ENCODE measurements around the gene PRIM2. TPM values are rescaled to one million over a fixed set of nuclear protein-coding genes. Genes with fewer than 3 reads are reported as not detected.
"Not testable (repeated sequence)": the region's sequence is repeated elsewhere in the genome, so short reads cannot be mapped to it uniquely, and the experiment has no call there.

Gene PRIM2
- total RNA-seq, 1 experiment from 2014 or later: 14.8 TPM

- not testable (repeated sequence) for DNase-seq (ENCODE audit: extremely low read depth, low read depth)
Measured at GRCh38 chr6:57488551-57488950, 171.1 kb downstream of the PRIM2 start.

DNA sequence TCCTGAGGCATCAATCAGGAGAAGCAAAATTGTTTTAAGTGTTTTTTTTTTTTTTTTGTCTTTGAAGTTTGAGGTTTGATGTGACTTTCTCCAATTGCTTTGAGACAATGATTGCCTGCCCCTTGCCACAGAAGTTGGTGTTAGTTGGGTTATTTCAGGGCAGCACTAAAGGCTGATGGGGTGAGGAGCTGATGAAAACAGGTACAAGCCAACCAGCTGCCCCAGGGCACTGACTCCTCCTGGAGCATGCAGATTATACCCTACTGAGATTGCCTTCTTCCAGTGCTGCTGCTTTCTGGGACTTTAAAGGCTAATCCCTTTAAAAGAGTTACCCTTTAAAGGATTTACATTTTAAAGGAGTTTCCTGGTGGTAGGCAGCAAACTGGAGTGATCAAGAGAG, 172.5 kb downstream of the PRIM2 start:
- DNase-seq (ENCODE audit: extremely low read depth, low read depth): not testable (repeated sequence)

DNA sequence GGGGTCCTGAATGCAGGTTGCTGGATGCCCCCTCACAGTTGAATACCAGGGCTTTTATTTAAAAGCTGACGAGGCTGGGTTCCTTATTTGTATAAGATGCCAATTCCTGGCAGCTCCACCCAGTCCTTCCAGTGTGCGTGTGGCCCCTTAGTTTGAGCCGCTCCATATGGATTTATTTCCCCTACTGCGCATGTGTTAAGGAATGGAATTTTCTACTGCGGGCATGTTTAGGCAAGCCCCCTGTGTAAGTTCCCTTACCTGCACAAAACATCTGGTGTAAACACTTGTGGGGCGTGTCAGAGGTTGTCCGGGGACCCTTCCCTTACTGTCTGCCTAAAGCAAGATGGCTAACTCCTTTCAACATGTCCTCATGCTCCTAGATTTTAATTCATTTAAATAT, 174.4 kb downstream of the PRIM2 start:
- not testable (repeated sequence) for DNase-seq (ENCODE audit: extremely low read depth, low read depth)

- DNase-seq (ENCODE audit: extremely low read depth, low read depth): not testable (repeated sequence)
Measured at GRCh38 chr6:57496251-57496650, 178.8 kb downstream of the PRIM2 start.

GRCh38 chr6:57500368-57501021, 183.1 kb downstream of the PRIM2 start:
- DNase-seq (ENCODE audit: extremely low read depth, low read depth): not testable (repeated sequence)

GRCh38 chr6:57502387-57502786, 185.0 kb downstream of the PRIM2 start:
- DNase-seq (ENCODE audit: extremely low read depth, low read depth): not testable (repeated sequence)

- DNase-seq (ENCODE audit: extremely low read depth, low read depth): not testable (repeated sequence)
Measured at GRCh38 chr6:57505251-57505650, 187.8 kb downstream of the PRIM2 start.

DNA sequence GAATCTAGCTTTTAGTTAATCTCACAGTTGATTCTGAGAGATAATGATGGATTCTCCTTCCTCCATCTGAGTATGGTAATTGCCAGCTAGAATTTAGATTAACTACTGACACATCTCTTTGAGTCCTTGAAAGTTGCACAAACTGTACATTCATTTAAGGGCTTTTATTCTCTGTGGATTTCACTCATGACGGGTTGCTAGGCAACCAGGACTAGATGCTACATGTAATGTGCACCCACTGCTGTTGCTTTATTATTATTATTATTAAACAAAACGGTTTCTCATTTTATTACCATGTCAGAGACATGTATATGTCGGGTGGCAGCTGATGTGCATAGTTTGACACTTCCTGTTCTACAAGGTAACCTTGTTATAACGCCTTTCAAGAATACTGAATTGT, 193.0 kb downstream of the PRIM2 start:
- DNase-seq (ENCODE audit: extremely low read depth, low read depth): not testable (repeated sequence)

DNA sequence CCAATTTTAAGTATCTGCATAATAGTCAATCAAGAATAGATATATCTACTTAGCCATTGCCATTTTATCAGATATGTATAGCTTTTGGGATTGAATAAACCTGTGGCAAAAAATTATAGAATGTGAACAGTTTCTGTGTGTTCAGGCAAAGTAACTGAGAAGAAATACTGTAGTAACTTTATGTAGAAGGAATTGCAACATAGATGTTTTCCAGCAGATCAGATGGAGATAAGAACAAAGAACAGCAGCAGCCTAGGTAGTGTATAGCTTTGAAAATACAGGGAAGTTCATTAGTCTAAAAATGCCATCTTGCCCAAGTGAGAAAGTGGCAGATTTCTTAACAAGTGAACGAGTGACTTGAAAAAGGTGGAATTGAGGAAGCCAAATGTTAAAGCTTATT, 197.7 kb downstream of the PRIM2 start:
- not testable (repeated sequence) for DNase-seq (ENCODE audit: extremely low read depth, low read depth)

DNA sequence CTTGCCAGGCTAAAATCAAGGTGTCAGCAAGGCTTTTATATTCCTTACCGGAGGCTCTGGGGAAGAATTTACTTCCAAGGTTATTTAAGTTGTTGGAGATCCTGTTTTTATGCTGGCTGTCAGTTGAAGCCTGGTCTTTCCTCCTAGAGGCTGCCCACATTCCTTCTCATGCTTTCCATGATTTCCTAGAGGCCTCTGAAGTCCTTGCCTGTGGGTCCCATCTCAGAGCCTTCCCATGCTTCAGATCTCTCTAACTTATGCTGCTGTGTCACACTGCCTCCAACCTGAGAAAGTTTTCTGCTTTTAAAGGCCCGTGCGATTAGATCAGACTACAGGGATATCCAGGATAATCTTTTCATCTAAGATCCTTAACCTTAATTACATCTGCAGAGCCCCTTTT, 198.4 kb downstream of the PRIM2 start:
- not testable (repeated sequence) for DNase-seq (ENCODE audit: extremely low read depth, low read depth)

DNA sequence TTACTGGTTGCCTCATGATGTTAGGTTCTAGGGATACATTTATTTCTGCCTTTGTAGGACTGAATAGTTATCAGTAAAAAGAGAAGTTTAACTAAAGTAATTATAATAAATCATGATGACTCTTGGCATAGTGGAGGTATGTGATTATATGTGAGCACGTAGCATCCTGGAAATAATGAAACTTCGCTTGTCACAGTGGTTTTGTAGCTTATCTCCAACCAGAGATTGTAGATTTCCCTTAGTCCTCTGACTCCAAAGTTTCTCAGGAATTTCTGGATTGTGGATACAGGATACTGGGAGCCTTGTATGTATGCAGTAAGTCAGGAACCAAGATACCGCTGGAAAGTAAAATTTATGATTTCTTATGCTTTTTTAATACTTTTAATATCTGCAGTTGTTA, 199.3 kb downstream of the PRIM2 start:
- DNase-seq (ENCODE audit: extremely low read depth, low read depth): not testable (repeated sequence)

DNA sequence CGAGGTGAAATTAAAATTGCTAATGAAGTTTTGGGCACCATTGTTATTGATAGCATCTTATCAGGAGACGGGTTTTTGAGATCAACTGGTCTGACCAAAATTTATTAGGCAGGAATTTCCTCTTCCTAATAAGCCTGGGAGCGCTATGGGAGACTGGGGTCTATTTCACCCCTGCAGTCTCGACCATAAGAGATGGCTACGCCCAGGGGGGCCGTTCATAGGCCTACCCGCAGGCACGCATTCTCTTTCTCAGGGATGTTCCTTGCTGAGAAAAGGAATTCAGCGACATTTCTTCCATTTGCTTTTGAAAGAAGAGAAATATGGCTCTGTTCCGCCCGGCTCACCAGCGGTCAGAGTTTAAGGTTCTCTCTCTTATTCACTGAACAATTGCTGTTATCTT, 201.8 kb downstream of the PRIM2 start:
- not testable (repeated sequence) for DNase-seq (ENCODE audit: extremely low read depth, low read depth)

DNA sequence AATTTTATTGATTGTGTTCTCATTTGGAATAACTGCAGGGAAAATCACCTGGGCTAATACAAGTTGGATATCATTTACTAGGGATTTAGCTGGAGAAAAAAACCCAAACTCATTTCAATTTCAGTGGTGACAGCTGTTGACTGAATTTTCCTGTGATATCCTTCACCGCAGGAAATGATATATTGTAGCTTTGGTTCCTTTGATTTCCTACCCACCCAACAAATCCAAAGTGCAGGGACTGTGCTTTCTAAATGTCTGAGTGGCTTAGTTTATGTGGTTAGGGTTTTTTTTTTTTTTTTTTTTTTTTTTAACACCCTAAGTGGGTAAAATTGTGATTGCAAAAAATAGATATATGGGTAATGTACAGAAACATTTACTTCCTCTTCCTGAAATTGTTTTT, 203.7 kb downstream of the PRIM2 start:
- DNase-seq (ENCODE audit: extremely low read depth, low read depth): not testable (repeated sequence)

DNA sequence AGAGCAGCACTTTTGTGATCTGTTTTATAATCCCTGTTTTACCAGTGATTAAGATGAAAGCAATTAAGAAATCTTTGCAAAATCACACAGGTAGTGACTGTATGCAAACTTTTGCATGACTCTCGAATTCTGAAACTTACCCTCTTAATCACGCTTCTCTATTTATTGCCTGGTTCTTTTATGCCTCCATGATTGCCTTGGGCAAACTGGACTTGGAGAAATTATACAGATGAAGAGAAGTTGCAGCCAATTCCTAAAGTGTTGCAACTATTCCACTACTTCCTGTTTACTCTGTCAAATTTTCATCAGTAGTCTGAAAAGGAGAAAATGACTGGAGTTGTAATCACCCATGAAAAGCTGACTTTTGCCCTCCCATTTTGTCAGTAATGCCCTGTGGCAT, 205.8 kb downstream of the PRIM2 start:
- not testable (repeated sequence) for DNase-seq (ENCODE audit: extremely low read depth, low read depth)

DNA sequence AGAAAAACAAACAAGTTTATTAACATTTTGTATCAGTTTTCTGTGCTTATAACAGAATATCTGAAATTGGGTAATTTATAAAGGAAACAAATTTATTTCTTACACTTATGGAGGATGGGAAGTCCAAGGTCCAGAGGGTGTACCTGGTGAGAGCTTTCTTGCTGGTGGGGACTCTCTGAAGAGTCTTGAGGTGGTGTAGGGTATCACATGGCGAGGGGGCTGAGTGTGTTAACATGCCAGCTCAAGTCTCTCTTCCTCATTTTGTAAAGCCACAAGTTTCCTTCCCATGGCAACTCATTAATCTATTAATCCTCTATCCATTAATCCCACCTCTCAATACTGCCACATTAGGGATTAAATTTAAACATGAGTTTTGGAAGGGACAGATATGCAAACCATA, 212.3 kb downstream of the PRIM2 start:
- DNase-seq (ENCODE audit: extremely low read depth, low read depth): not testable (repeated sequence)

DNA sequence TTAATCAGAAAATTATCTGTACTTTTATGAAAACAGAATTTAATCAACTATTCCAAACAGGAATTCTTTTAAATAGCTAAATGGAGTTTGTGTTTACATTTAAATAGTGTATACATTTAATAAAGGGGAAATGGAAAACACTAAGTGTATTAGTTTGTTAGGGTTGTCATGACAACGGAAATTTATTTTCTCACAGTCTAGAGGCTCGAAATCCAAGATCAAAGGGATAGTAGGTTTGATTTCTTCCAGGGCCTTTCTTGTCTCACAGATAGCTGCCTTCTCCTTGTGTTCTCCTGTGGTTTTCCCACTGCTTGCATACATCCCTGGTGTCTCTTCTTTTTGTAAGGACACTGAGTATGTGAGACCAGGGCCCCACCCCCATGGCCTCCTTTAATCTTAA, 215.2 kb downstream of the PRIM2 start:
- not testable (repeated sequence) for DNase-seq (ENCODE audit: extremely low read depth, low read depth)

- not testable (repeated sequence) for DNase-seq (ENCODE audit: extremely low read depth, low read depth)
Measured at GRCh38 chr6:57535121-57535520, 217.7 kb downstream of the PRIM2 start.

- peak; percentile 18 for DNase-seq (ENCODE audit: extremely low read depth, low read depth)
Measured at GRCh38 chr6:57535994-57536393, 218.6 kb downstream of the PRIM2 start.

DNA sequence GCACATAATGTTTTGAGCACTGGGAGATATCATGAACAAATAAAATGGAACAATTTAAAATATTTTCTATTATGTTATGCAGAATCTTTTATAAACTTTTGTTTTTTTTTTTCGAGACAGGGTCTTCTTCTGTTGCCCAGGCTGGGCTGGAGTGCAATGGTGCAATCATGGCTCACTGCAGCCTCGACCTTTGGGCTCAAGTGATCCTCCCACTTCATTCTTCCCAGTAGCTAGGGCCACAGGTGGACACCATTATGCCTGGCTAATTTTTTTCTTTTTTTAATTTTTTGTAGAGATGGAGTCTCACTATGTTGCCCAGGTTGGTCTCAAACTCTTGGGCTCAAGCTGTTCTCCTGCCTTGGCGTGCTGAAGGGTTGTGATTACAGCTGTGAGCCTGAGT, 220.5 kb downstream of the PRIM2 start:
- not testable (repeated sequence) for DNase-seq (ENCODE audit: extremely low read depth, low read depth)

DNA sequence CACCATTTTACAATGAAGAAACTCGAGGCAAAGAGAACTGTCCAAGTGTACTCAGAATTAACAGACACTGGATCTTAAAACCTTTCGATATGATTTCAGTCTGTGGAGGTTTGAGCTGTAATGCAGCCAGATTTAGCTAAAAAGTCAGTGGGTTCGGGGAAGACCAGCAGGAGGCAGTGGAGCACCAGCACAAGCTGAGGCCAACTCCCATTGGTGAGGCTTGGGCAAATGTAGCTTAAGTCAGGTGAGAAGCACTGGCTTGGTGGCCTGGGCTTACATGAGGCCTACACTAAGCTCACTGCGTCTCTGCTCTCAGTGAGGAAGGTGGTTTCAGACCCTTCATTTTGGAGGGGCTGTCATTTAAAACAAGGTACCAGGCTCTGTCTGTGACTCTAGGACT, 234.5 kb downstream of the PRIM2 start:
- not testable (repeated sequence) for DNase-seq (ENCODE audit: extremely low read depth, low read depth)

- not testable (repeated sequence) for DNase-seq (ENCODE audit: extremely low read depth, low read depth)
Measured at GRCh38 chr6:57557855-57558254, 240.4 kb downstream of the PRIM2 start.

DNA sequence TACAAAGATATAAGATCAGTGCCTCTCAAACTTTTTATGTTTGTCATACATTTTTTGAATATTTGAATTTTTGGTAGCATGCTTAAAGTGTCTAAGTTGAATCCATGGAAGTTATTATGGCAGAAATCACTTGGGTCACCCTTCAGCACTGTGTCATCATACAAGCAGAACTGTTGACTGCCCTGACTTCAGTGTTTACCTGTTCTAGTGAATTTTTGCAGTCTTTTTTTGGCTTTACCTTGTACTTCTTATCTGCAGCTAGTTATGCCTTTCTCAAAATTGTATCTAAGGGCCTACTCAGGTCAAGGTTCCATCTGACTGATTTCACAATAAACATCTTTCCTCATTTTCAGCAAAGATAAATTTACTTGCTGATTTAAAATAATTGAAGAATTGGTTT, 241.7 kb downstream of the PRIM2 start:
- DNase-seq (ENCODE audit: extremely low read depth, low read depth): not testable (repeated sequence)

DNA sequence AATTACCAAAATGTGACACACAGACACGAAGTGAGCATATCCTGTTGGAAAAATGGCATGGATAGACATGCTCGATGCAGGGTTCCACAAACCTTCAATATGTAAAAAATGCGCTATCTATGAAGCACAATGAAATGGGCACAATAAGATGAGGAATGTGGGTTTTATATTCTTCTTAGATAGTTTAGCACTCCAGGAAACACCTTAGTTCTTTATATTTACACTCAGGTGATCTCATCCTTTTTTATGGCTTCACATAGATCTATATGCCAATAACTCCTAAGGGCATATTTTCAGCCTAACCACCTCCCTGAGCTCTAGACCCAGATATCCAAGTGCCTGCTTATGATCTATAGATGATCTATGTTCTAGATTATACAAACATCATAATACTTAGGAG, 244.8 kb downstream of the PRIM2 start:
- DNase-seq (ENCODE audit: extremely low read depth, low read depth): not testable (repeated sequence)

Data from NCI-H460 (cell line).